Peyer's patch (tissue), 4 donors: ENCODE data around the gene RNF125. TPM values are rescaled to one million over a fixed set of nuclear protein-coding genes. Genes with fewer than 3 reads are reported as not detected.
A peak's percentile ranks its signal among the peaks of the same experiment; 100 is the strongest.
"Not testable (repeated sequence)": the region's sequence is repeated elsewhere in the genome, so short reads cannot be mapped to it uniquely, and the experiment has no call there.

Source experiments
- DNase-seq, 3 donors: peaks; one replicate each; pipeline ENCODE4 v3.0.0-alpha.2; 2017 to 2019
- H3K27ac ChIP-seq, 4 donors: fragments of 200-600 bp; sonication (generic); one replicate each; pipeline ENCODE4 v1.5.1; 2016 to 2019
- H3K27me3 ChIP-seq, 2 donors: fragments of 200-600 bp; sonication (generic); one replicate each; pipeline ENCODE4 v1.5.1; 2019
- H3K36me3 ChIP-seq, 3 donors: fragments of 200-600 bp; sonication (generic); one replicate each; pipeline ENCODE4 v1.5.1; 2016 to 2019
- H3K4me1 ChIP-seq, 4 donors: fragments of 200-600 bp; sonication (generic); one replicate each; pipeline ENCODE4 v1.5.1; 2016 to 2019
- H3K4me3 ChIP-seq, 4 donors: fragments of 200-600 bp; sonication (generic); 1 replicate in 3 of 4; 2 replicates in 1 of 4; pipeline ENCODE4 v1.5.1; 2016 to 2019; ENCODE audit warnings: mild to moderate bottlenecking in 1 of 4
- H3K9me3 ChIP-seq, 4 donors: fragments of 200-600 bp; sonication (generic); one replicate each; pipeline ENCODE4 v1.5.1; 2016 to 2019; ENCODE audit warnings: mild to moderate bottlenecking in 1 of 4
- POLR2A ChIP-seq, 2 donors: fragments of 450-650 bp; IDR thresholded peaks; one replicate each; pipeline ENCODE4 v1.5.1; 2017; ENCODE audit warnings: antibody characterized with exemption in 2 of 2, mild to moderate bottlenecking in 2 of 2, moderate library complexity in 2 of 2
- total RNA-seq, 4 donors: library from RNA; depleted of rRNA; stranded (reverse); fragments of >200 nt; gene quantifications; one replicate each; pipeline ENCODE4 v1.1.0, GENCODE V29; 2016
- TF ChIP-seq, protein P1 (sequence below), 6 experiments: fragments of 450-650 bp in 4 of 6; fragments of 200-600 bp in 2 of 6; sonication (generic) in 1 of 6; IDR thresholded peaks; one replicate each; pipeline ENCODE4 v1.5.1; 2017 to 2019; ENCODE audit warnings: antibody characterized with exemption in 6 of 6, mild to moderate bottlenecking in 3 of 6, moderate library complexity in 1 of 6

Gene RNF125
- total RNA-seq, 4 donors from 2014 or later: 1.7 to 19.6 (median 16.1) TPM

DNA sequence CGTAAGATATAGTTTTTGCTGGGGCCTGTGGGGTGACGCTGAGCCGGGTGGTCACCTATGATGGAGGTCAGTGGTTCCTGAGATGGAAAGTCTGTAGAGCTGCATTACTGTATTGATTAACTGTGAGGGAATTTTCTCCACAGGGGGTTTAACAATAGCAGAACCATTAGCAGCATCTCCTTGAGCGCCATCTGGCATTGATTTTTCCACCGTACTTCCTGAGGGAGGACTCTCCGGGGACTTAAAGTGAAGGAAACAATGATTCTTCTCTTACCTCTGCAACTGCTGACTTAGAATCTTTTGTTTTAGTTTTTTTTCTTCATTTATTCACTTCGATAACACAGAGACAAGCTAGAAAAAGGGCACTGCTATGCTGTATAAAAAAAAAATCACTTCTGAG, 22.6 kb upstream of the RNF125 start:
- Histone ChIP-seq H3K36me3 (no peaks in the 10 kb centered on the region), H3K4me1 (no peaks in the 10 kb centered on the region), H3K9me3 (no peaks in the 10 kb centered on the region), H3K27me3 (no peaks in the 10 kb centered on the region), H3K4me3 (no peak overlapping the region), H3K27ac (no peak overlapping the region)
- TF ChIP-seq, protein P1, sequence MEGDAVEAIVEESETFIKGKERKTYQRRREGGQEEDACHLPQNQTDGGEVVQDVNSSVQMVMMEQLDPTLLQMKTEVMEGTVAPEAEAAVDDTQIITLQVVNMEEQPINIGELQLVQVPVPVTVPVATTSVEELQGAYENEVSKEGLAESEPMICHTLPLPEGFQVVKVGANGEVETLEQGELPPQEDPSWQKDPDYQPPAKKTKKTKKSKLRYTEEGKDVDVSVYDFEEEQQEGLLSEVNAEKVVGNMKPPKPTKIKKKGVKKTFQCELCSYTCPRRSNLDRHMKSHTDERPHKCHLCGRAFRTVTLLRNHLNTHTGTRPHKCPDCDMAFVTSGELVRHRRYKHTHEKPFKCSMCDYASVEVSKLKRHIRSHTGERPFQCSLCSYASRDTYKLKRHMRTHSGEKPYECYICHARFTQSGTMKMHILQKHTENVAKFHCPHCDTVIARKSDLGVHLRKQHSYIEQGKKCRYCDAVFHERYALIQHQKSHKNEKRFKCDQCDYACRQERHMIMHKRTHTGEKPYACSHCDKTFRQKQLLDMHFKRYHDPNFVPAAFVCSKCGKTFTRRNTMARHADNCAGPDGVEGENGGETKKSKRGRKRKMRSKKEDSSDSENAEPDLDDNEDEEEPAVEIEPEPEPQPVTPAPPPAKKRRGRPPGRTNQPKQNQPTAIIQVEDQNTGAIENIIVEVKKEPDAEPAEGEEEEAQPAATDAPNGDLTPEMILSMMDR (IDR thresholded peaks at IDR 0.05): no peak
- DNase-seq: no peak

DNA sequence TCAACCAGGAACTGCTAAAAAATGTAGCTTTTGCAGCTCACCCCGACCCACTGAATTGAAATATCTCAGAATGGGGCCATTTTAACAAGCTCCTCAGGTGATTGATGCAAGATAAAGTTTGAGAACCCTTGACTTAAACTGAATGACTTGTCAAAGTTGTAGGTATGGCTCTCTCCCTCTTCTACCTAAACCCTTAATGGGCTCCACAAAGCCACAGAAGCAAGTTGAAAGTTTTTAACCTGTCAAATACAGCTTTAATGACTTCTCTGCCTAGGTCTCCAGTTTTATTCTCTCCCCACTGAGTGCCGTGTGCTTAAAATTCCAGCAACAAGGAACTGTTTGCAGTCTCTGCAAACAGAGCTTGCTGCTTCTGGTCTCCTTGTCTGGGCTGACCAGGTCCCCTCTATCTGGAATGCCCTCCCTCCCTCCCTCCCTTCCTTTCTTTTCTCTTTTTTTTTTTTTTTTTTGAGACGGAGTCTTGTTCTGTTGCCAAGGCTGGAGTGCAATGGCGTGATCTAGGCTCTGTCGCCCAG, 19.7 kb upstream of the RNF125 start:
- H3K27me3 ChIP-seq: no peaks in the 10 kb centered on the region
- DNase-seq: no peak

DNA sequence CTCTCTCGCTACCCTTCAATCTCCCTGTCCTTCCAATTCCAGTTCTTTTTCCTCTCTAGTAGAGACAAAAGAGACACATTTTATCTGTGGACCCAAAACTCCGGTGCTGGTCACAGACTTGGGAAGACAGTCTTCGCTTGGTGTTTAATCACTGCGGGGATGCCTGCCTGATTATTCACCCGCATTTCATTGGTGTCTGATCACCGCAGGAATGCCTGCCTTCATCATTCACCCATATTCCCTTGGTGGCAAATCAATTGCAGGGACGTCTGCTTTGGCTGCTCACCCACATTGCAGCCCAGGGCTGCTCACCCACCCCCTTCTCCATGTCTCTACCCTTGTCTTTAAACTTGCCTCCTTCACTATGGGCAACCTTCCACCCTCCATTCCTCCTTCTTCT, 17.5 kb upstream of the RNF125 start:
- H3K4me1 ChIP-seq, H3K27ac ChIP-seq, DNase-seq, H3K36me3 ChIP-seq, H3K9me3 ChIP-seq, H3K27me3 ChIP-seq, H3K4me3 ChIP-seq: not testable (repeated sequence)

More for the DNA sequence above, 19.7 kb upstream of the RNF125 start:
- TF ChIP-seq POLR2A (IDR thresholded peaks at IDR 0.05): no peak
- TF ChIP-seq, protein P1 (IDR thresholded peaks at IDR 0.05): no peak
- no peaks in the 10 kb centered on the region for H3K4me1 ChIP-seq
- no peak overlapping the region for H3K4me3 ChIP-seq
- H3K9me3 ChIP-seq: no peaks in the 10 kb centered on the region
- H3K36me3 ChIP-seq: no peaks in the 10 kb centered on the region
- no peak overlapping the region for H3K27ac ChIP-seq

DNA sequence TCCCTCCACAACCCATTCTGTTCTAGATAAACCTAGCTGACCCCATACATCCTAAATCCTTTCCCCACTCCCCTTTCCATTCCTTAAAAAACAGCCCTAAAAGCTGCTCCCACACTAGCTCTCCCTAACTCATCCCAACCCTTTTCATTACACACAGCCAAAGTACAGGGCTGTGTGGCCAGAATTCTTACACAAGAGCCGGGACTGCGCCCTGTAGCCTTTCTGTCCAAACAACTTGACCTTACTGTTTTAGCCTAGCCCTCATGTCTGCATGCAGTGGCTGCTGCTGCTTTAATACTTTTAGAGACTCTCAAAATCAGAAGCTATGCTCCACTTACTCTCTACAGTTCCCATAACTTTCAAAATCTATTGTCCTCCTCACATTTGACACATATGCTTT, 14.8 kb upstream of the RNF125 start:
- H3K36me3 ChIP-seq, DNase-seq, H3K27me3 ChIP-seq, H3K9me3 ChIP-seq, H3K27ac ChIP-seq, H3K4me3 ChIP-seq, H3K4me1 ChIP-seq: not testable (repeated sequence)

DNA sequence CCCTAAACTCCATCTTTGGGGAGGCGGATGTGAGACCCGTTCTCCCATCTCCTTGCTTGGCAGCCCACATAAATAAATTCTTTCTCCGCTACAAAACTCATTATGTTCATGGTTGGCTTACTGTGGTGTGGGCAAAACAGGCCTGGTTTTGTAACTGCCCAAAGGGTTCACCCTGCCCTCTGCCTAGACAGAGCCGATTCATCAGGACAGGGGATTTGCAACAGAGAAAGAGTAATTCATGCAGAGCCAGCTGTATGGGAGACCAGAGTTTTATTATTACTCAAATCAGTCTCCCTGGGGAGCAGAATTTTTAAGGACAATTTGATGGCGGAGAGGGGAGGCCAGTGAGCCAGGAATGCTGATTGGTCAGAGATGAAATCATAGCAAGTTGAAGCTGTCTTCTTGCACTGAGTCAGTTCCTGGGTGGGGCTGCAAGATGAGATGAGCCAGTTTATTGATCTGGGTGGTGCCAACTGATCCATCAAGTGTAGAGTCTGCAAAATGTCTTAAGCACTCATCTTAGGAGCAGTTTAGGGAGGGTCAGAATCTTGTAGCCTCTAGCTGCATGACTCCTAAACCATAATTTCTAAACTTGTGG, 8.4 kb upstream of the RNF125 start:
- no peak for TF ChIP-seq POLR2A (IDR thresholded peaks at IDR 0.05)
- TF ChIP-seq, protein P1 (IDR thresholded peaks at IDR 0.05): no peak
- H3K4me1 ChIP-seq: no peaks in the 10 kb centered on the region
- H3K27me3 ChIP-seq: no peaks in the 10 kb centered on the region
- peak in 1 of 3 donors; percentile 65 for DNase-seq
- no peaks in the 10 kb centered on the region for H3K36me3 ChIP-seq
- no peak overlapping the region for H3K4me3 ChIP-seq
- H3K9me3 ChIP-seq: no peaks in the 10 kb centered on the region
- no peak overlapping the region for H3K27ac ChIP-seq

DNA sequence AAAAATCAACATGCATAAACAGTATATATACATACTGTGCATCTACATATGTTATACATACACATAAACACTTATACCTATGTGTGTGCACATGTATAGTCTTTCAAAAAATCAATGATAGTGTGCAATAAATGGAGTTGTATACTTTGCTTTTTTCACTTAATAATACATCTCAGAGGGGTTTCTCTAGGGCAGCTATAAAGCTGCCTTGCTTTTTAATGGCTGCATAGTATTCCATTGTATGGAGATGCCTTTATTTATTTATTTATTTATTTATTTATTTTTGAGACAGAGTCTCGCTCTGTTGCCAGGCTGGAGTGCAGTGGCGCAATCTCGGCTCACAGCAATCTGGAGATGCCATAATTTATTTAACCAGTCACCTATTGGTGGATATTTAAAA, 7.4 kb upstream of the RNF125 start:
- TF ChIP-seq, protein P1 (IDR thresholded peaks at IDR 0.05): no peak
- TF ChIP-seq POLR2A (IDR thresholded peaks at IDR 0.05): no peak
- no peak for DNase-seq
- no peaks in the 10 kb centered on the region for H3K9me3 ChIP-seq
- H3K36me3 ChIP-seq: no peaks in the 10 kb centered on the region
- H3K4me1 ChIP-seq: no peaks in the 10 kb centered on the region
- no peak overlapping the region for H3K4me3 ChIP-seq
- H3K27me3 ChIP-seq: no peaks in the 10 kb centered on the region
- no peak overlapping the region for H3K27ac ChIP-seq
